Neural cell (in vitro differentiated cells): ENCODE data around the gene FAM162B.

Source experiments
- CTCF ChIP-seq: fragments of 450-650 bp; IDR thresholded peaks from 2 replicates; pipeline ENCODE4 v1.5.1; 2014; ENCODE audit warnings: antibody characterized with exemption, mild to moderate bottlenecking, moderate library complexity; ENCODE audit not compliant: poor library complexity, severe bottlenecking
- EP300 ChIP-seq: fragments of 450-650 bp; conservative IDR thresholded peaks from 2 replicates; pipeline ENCODE4 v1.6.1; 2014; ENCODE audit warnings: antibody characterized with exemption, mild to moderate bottlenecking, moderate library complexity; ENCODE audit not compliant: poor library complexity, severe bottlenecking
- EZH2 ChIP-seq: fragments of 200-600, 300-800 bp; shearing (Covaris generic), sonication (generic); IDR thresholded peaks from 2 replicates; pipeline ENCODE4 v1.6.1; 2014; ENCODE audit warnings: antibody characterized with exemption, low read length, borderline replicate concordance, mild to moderate bottlenecking; ENCODE audit not compliant: insufficient read depth, poor library complexity, severe bottlenecking
- MXI1 ChIP-seq: fragments of 450-650 bp; conservative IDR thresholded peaks from 2 replicates; pipeline ENCODE4 v1.6.1; 2014; ENCODE audit warnings: antibody characterized with exemption, mild to moderate bottlenecking; ENCODE audit not compliant: poor library complexity, severe bottlenecking
- POLR2AphosphoS5 ChIP-seq: IDR thresholded peaks from 2 replicates; pipeline ENCODE4 v1.6.1; 2012
- RAD21 ChIP-seq: fragments of 450-650 bp; conservative IDR thresholded peaks from 2 replicates; pipeline ENCODE4 v1.6.1; 2014; ENCODE audit warnings: antibody characterized with exemption, mild to moderate bottlenecking, moderate library complexity
- REST ChIP-seq: IDR thresholded peaks from 2 replicates; pipeline ENCODE4 v1.6.1; 2012; ENCODE audit warnings: borderline replicate concordance
- TAF1 ChIP-seq: IDR thresholded peaks from 2 replicates; pipeline ENCODE4 v1.6.1; 2012; ENCODE audit warnings: low read depth

- no peak for TF ChIP-seq EP300
- TF ChIP-seq CTCF, result no peak
- TF ChIP-seq TAF1, result no peak
- no peak for TF ChIP-seq EZH2
- no peak for TF ChIP-seq REST
- no peak for TF ChIP-seq RAD21
- TF ChIP-seq POLR2AphosphoS5, result no peak
- no peak for TF ChIP-seq MXI1
Observed at GRCh38 chr6:116793224-116793623, 27.7 kb upstream of the FAM162B start.
